ENCODE results near the gene SAMD1. TPM values are rescaled to one million over a fixed set of nuclear protein-coding genes. Genes with fewer than 3 reads are reported as not detected.

Gene SAMD1
- total and polyA plus RNA-seq, 7 donors, result 27.3 to 99.9 (median 40.3) TPM

GRCh38 chr19:14055396-14055795 lies 35.2 kb downstream of the SAMD1 start:
- intact Hi-C loops (cut with DNase I), result no loop called here
- 80 to 94% (median 91%) methylated on average over 3 of the region's 3 CpGs for WGBS, 3 donors
- no peak for TF ChIP-seq CTCF (IDR thresholded peaks at IDR 0.05)
- H3K36me3 ChIP-seq (ENCODE audit: insufficient read depth in 1 of 2, low read depth in 1 of 2), result no peaks in the 10 kb centered on the region
- no peaks in the 10 kb centered on the region for H3K4me1 ChIP-seq
- no peak overlapping the region for H3K4me3 ChIP-seq
- H3K27ac ChIP-seq, result no peak overlapping the region
- peaks cover 0 to 36% (median 16%) of the 10 kb centered on the region in 3 donors for H3K27me3 ChIP-seq (ENCODE audit: insufficient read depth in 3 of 3, low read length in 2 of 3)
- no peaks in the 10 kb centered on the region for H3K9me3 ChIP-seq
- DNase-seq (no peak), ATAC-seq (no peak)

GRCh38 chr19:14054721-14055120 lies 35.8 kb downstream of the SAMD1 start:
- Histone ChIP-seq H3K4me1 (no peaks in the 10 kb centered on the region), H3K27ac (no peak overlapping the region), H3K27me3 (ENCODE audit: insufficient read depth in 3 of 3, low read length in 2 of 3) (peaks cover 0 to 29% (median 16%) of the 10 kb centered on the region in 3 donors), H3K9me3 (no peaks in the 10 kb centered on the region), H3K4me3 (no peak overlapping the region), H3K36me3 (ENCODE audit: insufficient read depth in 1 of 2, low read depth in 1 of 2) (no peaks in the 10 kb centered on the region)
- intact Hi-C loops (cut with DNase I), result no loop called here
- DNase-seq, result no peak
- no peak for ATAC-seq
- TF ChIP-seq CTCF (IDR thresholded peaks at IDR 0.05), result no peak
- WGBS, 3 donors, result 59 to 70% (median 59%) methylated on average over 11 of the region's 11 CpGs

GRCh38 chr19:14054099-14054498 lies 36.5 kb downstream of the SAMD1 start:
- Histone ChIP-seq H3K4me3 (no peak overlapping the region), H3K27ac (no peak overlapping the region), H3K9me3 (no peaks in the 10 kb centered on the region), H3K4me1 (no peaks in the 10 kb centered on the region), H3K27me3 (ENCODE audit: insufficient read depth in 3 of 3, low read length in 2 of 3) (peaks cover 0 to 23% (median 15%) of the 10 kb centered on the region in 3 donors), H3K36me3 (ENCODE audit: insufficient read depth in 1 of 2, low read depth in 1 of 2) (no peaks in the 10 kb centered on the region)
- ATAC-seq, result no peak
- no peak for DNase-seq
- WGBS, 3 donors, result 75 to 83% (median 78%) methylated on average over 6 of the region's 6 CpGs
- intact Hi-C loops (cut with DNase I), result no loop called here
- no peak for TF ChIP-seq CTCF (IDR thresholded peaks at IDR 0.05)

- intact Hi-C loops (cut with DNase I), result no loop called here
- H3K36me3 ChIP-seq (ENCODE audit: insufficient read depth in 1 of 2, low read depth in 1 of 2), result no peaks in the 10 kb centered on the region
- 81 to 84% (median 83%) methylated on average over 9 to 11 of the region's 11 CpGs for WGBS, 3 donors
- ATAC-seq (no peak), DNase-seq (no peak)
- no peak overlapping the region for H3K27ac ChIP-seq
- TF ChIP-seq CTCF (IDR thresholded peaks at IDR 0.05), result no peak
- H3K9me3 ChIP-seq, result no peaks in the 10 kb centered on the region
- no peaks in the 10 kb centered on the region for H3K4me1 ChIP-seq
- peaks cover 0 to 17% (median 13%) of the 10 kb centered on the region in 3 donors for H3K27me3 ChIP-seq (ENCODE audit: insufficient read depth in 3 of 3, low read length in 2 of 3)
- H3K4me3 ChIP-seq, result no peak overlapping the region
These were observed 37.1 kb downstream of the SAMD1 start for GRCh38 chr19:14053500-14053899.

- Histone ChIP-seq H3K27me3 (ENCODE audit: insufficient read depth in 3 of 3, low read length in 2 of 3) (peaks cover 0 to 13% (median 8%) of the 10 kb centered on the region in 3 donors), H3K4me3 (no peak overlapping the region), H3K4me1 (no peaks in the 10 kb centered on the region), H3K36me3 (ENCODE audit: insufficient read depth in 1 of 2, low read depth in 1 of 2) (no peaks in the 10 kb centered on the region), H3K9me3 (no peaks in the 10 kb centered on the region), H3K27ac (no peak overlapping the region)
- intact Hi-C loops (cut with DNase I), result no loop called here
- no peak for DNase-seq
- no peak for TF ChIP-seq CTCF (IDR thresholded peaks at IDR 0.05)
- WGBS, 3 donors, result 86 to 93% (median 88%) methylated on average over 3 of the region's 3 CpGs
- no peak for ATAC-seq
These were observed 37.5 kb downstream of the SAMD1 start for GRCh38 chr19:14053032-14053431.
